Stimulated activated CD4-positive, alpha-beta T cell treated with anti-CD3 and anti-CD28 coated beads, Interleukin-4, amount 100 ng/mL, for 48 hours (primary cell): ENCODE data around the gene ZNF423.

Source experiments
- DNase-seq, 2 donors: peaks; one replicate each; pipeline ENCODE4 v3.0.0-alpha.2; 2020; ENCODE audit warnings: low read depth in 2 of 2

The ZNF423 gene

GRCh38 chr16:49625311-49626065 lies 230.4 kb downstream of the ZNF423 start:
- DNase-seq: no peak

- DNase-seq: no peak
Observed at GRCh38 chr16:49623501-49624266, 232.2 kb downstream of the ZNF423 start.

GRCh38 chr16:49622421-49623402 lies 233.2 kb downstream of the ZNF423 start:
- no peak for DNase-seq

- no peak for DNase-seq
Observed at GRCh38 chr16:49622084-49622390, 233.9 kb downstream of the ZNF423 start.

GRCh38 chr16:49621241-49622083 lies 234.4 kb downstream of the ZNF423 start:
- no peak for DNase-seq

- DNase-seq: no peak
Observed at GRCh38 chr16:49620869-49621240, 235.1 kb downstream of the ZNF423 start.

GRCh38 chr16:49620158-49620868 lies 235.6 kb downstream of the ZNF423 start:
- no peak for DNase-seq

GRCh38 chr16:49619811-49620157 lies 236.1 kb downstream of the ZNF423 start:
- no peak for DNase-seq

GRCh38 chr16:49618955-49619354 lies 237.0 kb downstream of the ZNF423 start:
- DNase-seq: no peak

- DNase-seq: no peak
Observed at GRCh38 chr16:49617710-49618330, 238.1 kb downstream of the ZNF423 start.

- no peak for DNase-seq
Observed at GRCh38 chr16:49617016-49617629, 238.8 kb downstream of the ZNF423 start.

GRCh38 chr16:49615576-49615975 lies 240.3 kb downstream of the ZNF423 start:
- no peak for DNase-seq

GRCh38 chr16:49610983-49611382 lies 244.9 kb downstream of the ZNF423 start:
- no peak for DNase-seq

GRCh38 chr16:49608779-49609178 lies 247.1 kb downstream of the ZNF423 start:
- DNase-seq: no peak

- no peak for DNase-seq
Observed at GRCh38 chr16:49608098-49608497, 247.8 kb downstream of the ZNF423 start.

GRCh38 chr16:49605536-49606254 lies 250.2 kb downstream of the ZNF423 start:
- no peak for DNase-seq

GRCh38 chr16:49604602-49605001 lies 251.3 kb downstream of the ZNF423 start:
- DNase-seq: no peak

- DNase-seq: no peak
Observed at GRCh38 chr16:49603956-49604355, 252.0 kb downstream of the ZNF423 start.

- DNase-seq: no peak
Observed at GRCh38 chr16:49602976-49603310, 253.0 kb downstream of the ZNF423 start.
